Activated T-cell treated with anti-CD3 and anti-CD28 coated beads for 24 hours (primary cell): Measurements from ENCODE around the gene BRCA2.

ENCODE experiments used
- DNase-seq: peaks from one replicate; pipeline ENCODE4 v3.0.0-alpha.2; 2020; ENCODE audit warnings: low read depth

Gene BRCA2

DNA sequence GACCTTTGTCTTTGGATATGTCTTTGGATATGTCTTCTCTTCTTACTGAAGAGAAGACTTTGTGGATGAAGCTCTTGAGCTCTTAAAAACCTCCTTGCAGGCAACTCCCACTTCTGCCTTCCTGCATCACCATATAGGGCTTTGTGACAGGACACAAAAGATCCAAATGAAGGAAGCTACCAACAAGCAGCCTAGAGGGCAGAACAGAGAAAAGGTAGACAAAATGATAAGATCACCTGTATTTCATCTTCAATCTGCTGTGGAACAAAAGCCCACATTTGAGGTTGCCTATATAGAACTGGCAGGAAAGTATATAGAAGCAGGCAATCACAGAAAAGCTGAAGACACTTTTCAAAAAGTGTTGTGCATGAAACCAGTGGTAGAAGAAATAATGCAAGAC lies 70.1 kb downstream of the BRCA2 start:
- DNase-seq, result no peak

DNA sequence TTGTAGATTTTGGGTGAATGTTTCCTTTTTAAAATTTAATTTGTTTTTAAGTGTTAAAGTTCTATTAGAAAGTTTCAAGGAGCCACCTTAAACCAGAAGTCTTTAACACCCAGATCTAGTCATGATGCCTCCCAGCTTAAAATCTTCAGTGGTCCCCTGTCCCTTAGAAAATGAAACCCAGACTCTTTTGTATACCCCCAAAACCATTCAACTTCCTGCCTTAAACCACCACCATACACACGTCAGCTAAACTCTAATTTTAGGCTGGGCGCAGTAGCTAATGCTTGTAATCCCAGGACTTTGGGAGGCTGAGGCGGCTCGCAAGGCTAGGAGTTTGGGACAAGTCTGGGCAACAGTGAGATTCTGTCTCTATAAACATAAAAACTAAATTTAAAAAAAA lies 74.7 kb downstream of the BRCA2 start:
- no peak for DNase-seq

DNA sequence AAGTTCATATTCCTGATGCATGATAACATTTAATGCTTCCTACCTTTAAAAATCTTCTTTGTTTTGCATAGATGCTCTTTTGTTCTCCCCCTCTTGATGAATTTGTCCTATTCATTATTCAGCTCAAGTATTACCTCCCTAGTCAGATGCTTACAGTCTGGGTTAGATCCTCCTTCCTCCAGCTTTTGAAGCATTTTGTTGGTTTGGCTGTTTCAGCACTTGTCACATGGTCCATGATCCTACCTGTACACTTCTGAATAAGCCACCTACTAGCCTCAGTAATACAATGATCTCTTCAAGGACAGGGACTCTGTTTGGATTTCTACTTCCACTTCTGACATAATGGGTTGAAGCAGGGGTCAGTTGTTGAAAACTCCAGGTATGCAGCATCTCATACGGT lies 75.2 kb downstream of the BRCA2 start:
- no peak for DNase-seq

DNA sequence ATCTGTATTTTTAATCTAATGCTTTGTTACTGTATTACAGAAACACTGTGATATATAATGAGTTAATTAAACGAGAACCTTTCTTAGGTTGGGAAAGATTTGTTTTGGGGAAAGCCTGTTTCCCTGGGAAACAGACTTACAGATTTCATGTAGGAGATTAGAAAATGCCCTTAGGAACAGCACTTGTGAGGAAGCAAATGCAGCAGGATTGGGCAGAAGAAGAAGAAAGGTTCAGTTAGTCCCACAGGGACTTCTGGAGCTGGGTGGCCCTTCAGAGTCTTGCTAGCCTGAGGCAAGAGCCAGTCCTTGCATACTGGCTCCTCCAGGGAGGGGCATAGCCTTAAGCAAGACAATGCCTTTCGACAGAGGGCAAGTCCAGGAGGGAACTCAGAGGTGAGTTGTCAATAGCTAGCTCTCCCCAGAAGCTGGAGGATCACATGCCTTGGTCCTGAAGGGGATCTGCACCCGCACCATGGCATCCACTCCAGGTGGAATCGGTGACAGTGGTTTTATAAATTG lies 75.9 kb downstream of the BRCA2 start:
- DNase-seq, result no peak

DNA sequence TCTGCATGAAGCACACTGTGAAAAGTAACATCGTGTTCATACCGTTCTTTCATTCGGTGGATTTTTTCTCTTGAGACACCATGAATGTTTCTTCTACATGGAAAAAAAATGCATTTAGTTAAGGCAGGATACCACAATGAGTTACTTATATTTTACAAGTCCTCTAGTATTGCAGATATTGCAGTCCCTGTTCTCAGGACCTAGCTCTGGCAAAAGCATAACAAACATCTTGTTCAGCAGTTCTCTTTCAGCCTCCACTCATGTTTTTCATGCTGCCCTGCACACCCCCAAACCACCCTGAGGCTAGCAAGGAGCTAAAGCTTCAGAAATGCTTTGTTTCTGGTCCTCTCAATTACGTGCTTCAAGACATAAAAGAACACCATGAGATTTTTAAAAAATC lies 87.8 kb downstream of the BRCA2 start:
- DNase-seq, result no peak

DNA sequence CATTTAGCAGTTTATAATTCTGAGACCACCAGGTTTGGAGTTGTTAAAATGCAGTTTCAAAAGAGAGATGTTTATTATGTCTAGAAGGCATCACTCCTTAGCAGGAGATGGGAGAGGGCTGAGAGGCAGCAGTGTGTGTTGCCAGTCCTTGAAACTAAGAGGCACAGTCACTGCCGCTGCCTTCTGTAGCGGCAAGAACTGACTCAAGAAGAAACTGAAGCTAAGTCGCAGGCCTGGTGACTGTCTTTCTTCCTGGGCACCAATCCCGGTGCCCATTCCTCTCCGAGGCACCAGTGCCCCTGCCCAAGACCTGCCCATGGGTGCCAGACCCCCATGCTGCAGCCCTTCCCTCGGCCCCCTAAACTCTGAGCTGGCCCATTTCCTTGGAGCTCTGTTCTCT lies 92.5 kb downstream of the BRCA2 start:
- no peak for DNase-seq

DNA sequence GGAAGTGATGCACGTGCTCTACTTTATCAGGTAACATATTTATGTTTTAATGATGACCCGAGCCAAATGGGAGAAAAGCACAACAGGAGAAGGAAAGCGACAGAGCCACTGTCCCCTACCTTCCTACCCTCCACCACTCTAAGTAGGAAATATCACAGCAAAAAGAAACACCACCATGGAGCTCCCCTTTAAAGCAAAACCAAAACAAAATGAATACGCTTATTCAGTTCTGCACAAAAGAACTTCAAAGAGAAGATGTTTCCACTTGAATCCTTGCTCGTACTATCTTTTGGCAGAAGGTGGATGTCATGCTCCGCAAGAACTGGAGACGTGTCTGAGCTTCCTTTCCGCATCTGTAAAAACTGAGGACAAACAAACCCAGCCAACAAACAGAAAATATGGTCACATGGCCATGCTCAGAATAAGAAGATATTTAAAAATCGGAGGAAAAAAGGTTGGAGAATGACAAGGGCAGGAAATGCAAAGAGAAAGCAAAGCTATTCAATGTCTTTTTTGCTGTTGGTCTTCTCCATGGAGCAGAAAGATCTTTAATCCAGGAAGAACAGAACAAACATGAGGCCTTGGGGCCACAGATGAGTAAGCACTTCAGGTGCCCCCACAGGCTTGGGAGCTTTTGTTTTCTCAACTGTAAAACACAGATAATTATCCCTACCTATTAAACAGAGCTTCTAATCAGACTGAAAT lies 93.1 kb downstream of the BRCA2 start:
- DNase-seq, result no peak

DNA sequence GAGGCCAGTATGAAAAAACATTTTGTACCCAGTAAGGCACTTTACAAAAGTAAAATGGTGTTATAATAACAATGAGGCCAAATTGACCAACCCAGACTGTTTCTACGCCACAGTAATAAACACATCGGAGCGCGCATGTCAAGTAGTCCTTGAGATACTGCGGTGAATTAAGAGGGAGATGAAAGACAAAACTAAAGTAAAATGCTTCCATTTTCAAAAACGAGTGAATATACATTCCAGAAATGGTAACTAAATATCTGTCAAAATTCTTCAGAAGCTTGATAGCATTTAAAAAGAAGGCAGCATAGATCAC lies 93.6 kb downstream of the BRCA2 start:
- DNase-seq, result no peak

DNA sequence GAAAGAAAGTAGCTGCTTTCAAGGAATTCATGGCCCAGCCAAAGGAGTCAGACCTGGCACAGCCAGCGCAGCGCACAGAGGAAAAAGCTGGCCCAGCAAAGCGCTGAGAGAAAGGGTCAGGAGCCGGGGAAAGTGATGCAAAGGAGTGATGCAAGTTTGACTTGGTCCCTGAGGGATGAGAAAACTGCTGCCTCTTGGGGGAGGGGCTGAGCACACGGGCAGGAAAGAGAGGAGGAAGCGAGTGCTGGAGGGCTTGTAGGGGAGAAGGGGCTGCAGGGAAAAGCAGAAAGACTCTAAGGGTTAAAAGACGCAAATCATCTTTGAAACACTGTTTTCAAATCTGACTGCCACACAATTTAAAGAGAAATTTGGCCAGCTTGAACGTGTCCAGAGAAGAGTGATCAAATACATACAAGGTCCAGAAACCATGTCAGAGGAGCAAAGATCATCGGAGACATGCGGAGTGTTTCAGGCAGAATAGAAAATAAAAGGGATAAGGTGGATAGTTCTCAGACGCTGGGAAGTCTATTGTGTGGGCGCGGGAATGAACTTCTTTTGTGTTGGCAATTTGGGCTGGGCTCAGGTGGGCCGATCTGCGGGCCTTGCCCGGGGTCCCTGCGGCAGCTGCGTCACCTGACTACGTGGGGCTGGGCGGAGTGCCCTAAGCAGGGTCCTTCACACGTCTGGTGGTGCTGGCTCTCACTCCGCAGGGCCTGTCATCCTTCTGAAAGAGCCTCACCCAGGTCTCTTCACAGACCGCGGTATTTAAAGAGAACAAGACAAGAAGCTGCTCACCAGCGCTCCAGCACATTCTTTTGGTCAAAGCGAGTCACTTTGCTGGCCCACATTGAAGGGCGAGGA lies 94.5 kb downstream of the BRCA2 start:
- DNase-seq, result no peak

DNA sequence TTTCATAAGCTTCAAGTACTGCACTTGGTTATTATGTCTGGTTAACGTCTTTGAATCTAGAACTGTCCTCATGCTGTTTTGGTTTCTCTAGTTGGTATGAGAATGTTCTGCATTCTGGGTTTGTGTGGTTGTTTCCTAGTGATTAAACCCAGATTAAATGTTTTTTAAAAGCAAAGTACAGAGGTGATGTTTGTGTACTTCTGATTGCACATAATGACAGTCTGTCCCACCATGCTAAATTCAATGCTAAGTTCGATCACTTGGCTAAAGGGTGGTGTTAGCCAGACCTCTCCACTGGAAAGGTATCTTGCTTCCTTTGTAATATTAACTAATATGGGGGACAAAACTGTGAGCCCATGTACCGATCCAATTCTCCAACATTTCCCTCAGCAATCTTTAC lies 98.0 kb downstream of the BRCA2 start:
- no peak for DNase-seq

DNA sequence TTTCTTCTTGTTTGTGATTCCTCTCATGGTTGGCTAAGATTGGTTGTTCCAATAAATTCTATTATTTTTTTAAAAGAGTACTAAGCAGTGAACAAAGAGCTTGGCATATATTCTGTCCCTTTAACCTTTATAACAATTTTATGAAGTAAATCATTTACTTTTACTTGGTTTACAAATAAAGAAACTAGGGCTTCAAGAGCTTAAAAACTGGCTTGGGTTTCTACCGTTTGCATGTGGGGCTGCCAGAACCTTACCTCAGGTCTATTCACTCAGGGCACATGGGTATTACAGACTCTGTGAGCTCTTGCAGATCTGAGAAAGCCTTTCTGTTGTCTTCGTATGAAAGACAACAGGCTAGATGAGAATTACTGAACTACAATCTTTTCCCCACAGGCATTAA lies 99.3 kb downstream of the BRCA2 start:
- no peak for DNase-seq

DNA sequence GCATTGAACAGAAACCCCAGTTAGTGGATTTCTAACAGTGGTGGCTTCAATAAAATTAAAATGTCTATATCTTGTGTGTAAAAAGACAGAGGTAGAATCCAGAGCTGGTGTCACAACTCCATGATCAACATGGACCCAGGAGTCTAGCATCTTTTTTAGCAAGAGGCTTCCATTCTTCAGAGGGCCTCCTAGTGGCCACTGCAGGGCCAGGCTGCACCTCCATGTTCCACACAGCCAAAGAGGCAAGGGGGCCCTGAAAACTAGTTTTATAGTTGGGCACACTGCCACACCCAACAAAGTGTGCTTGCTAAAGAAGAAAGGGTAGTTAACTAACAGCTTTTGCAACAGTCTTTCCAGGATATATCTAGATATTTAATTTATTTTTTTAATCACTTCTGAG lies 99.7 kb downstream of the BRCA2 start:
- DNase-seq, result no peak

DNA sequence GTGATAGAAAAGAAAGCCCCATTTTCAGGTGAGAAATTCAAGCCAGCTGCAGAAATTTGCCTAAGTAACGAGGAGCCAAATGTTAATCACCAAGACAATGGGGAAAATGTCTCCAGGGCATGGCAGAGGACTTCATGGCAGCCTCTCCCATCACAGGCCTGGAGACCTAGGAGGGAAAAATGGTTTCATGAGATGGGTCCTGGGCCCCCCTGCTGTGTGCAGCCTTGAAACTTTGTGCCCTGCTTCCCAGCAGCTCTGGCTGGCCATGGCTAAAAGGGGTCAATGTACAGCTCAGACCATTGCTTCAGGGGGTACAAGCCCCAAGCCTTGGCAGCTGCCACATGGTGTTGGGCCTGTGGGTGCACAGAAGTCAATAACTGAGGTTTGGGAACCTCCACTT lies 102.7 kb downstream of the BRCA2 start:
- DNase-seq, result no peak

DNA sequence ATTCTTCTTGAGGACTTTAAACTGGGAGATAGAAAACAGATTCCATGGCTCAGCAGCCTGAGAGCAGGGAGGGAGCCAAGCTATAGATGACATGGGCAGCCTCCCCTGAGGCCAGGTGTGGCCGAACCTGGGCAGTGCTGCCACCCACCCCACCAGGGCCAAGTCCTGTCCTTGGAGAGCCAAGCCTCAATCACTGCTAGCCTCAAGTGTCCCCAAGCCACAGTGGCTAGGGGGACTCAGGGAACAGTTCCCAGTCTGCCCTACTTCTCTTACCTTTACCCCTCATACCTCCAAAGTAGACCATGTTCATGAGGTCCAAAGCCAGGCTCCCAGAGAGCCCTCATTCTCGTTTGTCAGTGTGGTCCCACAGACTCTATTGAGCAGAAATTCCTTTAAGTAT lies 104.6 kb downstream of the BRCA2 start:
- DNase-seq, result no peak

DNA sequence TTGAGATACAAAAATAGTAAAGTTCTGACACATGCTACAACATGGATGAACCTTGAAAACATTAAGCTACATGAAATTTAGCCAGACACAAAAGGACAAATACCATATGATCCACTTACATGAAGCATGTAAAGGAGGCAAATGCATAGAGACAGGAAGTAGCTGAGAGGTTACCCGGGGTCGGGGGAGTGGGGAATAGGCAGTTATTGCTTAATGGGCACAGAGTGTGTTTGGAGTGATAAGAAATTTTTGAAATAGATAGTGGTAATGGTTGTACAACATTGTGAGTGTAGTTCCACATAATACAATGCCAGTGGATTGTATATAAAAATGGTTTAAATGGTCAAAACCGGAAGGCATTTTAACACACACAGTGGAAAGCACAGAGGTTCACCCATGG lies 108.3 kb downstream of the BRCA2 start:
- DNase-seq, result no peak

DNA sequence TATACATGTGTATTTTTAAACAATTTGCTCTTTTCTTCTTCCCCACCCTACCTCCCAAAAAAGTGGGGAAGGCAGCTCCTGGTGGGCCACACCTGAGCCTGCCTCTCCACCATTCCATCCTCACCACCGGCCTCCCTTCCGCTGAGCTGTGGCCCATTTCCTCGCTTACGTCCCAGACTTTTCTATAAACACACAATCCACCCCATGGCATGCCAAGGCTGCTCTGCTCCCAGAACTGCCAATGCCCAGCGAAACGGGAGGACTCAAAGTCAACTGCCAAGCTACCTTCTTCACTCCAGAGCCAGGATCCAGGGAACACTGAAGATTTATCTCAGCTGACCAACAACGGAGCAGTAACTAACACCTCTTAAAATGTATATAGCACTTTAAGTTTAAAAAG lies 109.8 kb downstream of the BRCA2 start:
- DNase-seq, result no peak

DNA sequence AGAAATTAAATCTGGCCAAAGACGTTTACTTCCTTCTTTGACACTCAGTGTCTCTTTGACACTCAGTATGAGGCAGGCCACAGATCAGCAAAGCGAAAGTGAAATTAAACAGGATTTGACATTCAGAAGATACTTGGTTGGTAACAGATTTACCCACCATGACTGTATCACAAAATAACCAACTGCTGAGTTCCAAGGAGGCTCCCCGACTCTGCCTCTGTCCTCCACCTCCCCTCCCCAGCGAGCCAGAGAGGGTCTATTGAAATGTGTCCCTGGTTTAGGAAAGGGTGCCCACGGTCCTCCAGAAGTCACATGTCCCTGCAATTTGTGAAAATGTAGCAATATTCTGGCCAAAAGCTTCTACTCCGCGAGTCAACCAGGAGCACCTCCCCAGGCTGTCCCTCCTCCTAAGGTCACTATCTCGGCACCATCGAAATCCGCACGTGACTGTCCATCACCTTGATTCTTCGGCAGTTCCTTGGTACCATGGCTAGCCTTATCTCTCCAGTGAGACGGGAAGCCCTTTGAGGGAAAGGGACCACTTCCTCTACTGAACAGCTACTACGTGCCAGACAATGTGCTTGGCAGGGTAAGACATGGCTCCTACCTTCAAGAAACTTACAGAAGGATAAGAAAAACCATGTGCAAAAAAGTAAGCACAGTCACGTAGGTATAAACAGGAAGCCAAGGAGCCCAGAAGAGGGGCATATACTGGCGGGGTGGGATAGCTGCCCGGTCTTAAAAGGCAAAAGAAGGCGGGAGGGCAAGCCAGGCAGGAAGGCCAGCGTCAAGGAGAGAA lies 111.1 kb downstream of the BRCA2 start:
- DNase-seq, result peak; percentile 16

DNA sequence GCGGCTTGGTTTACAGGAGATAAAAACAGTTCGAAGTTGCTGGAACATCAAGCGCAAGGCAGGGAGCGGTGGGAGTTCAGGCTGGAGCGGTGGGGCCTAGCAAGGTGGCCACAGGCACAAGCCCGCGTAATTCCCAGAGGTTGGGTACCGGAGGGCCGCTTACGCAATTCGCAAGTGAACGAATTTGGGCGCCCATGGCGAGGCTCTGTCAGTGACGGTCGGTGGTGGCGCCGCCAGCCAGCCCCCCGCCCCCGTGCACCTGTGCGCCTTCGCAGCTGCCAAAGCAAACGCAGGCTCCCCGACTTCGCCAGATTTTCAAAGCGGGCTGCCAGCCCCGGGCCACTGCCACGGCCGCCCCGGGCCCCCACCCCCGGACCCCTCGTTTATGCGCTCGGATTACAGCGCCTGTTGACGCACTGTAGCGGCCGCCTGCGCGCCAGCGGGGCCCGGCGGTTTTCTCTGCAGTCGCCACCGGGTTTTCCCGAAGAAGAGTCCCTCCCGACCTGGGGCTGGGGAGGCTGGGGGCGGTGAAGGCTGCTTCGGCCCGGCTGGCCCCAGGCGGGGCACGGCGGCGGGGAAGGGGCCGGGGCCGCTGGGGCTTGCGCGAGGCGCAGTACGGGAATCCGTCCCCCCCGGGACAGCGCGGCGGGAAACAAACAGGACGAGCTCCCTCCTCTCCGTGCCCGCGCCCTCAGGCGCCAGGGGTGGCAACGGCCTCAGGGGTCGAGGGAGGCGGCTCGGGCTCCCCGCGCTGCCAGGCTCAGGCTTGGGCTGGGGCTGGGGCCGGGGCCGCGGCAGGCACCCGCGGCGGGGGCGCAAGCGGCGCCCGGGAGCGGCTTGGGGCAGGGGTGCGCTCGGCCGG lies 111.9 kb downstream of the BRCA2 start:
- peak; percentile 25 for DNase-seq

DNA sequence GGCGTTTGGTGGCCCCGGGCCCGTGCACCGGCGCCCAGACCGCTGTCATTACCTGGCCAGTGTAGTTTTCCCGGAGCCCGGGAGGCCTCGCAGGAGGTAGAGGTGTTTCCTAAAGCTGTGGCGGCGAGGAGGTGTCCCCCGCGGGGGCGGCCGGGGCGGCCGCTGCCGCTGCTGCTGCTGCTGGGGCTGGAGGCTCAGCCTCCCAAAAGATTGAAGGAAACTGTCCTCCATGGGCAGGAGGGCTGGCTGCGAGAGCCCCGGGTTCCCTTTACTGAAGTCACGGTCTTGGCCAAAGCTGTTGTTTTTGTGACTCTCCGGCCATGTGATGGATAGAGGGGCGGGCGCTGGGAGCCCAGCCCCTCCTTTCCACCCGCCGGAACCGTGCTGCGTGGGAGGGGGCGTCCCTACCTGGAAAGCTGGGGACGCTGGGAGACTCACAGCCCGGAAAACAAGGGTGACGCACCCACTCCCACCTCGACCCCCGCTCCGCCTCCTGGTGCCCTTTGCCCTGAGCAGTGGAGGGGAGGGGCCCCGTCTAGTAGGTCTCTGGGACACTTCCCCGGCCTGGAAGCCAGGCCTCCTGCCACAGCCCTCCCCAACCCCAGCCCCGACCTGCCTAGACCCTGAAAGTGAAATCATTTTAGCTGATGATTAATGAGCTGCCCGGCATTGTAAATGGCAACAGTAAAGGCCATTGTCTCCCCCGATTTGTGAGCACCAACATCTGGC lies 112.7 kb downstream of the BRCA2 start, which contains the start of gene N4BP2L1:
Gene N4BP2L1, minus strand, starts transcription at position 279 of the 729 bp plus-strand sequence. Its CDS starts 48 bp downstream, at position 231.
- peak; percentile 74 for DNase-seq

DNA sequence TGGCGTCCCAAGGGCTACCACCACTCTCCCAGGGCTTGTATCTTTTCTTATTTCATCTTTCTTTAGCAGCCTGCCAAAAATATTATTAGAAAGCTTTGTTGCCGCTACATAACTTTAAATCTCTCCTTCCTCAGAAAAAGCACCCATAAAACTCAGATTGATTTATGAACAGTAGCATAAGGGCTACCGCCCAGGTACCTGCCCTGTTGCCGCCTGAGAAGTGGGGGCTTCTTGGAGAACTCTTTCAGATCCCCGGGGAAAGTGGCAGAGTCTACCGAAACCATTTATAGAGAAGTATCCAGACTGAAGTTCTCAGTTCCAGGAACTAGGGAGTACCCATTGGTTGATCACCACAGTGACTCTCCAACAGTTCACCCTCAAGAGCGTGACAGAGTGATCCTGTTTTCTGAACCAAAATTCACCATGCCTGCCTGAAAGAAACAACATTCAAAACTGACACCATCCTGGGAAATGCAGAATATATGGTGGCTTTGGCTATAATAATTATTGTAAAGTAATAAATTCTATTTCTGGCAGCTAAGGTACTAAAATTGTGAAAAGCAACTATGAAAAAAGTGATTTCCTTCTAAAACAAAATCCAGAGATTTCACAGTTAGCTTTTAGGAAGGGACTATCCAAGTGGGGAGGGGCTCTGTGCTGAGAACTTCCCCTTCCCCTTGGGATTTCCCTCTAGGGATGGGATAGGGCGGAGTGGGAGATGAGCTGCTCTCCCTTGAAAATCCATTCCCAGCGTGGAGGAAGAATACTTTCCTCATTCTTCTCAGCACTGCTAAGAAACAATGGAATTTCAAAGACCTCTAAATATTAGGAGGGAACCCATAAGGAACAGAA lies 113.5 kb downstream of the BRCA2 start:
- no peak for DNase-seq
